PC-9 (cell line): Measurements from ENCODE around the gene SHOC2.

Experiments used
- EZH2 ChIP-seq: fragments of 200-600 bp; sonication (generic); IDR thresholded peaks from 2 replicates; pipeline ENCODE4 v1.8.0; 2017; ENCODE audit warnings: antibody characterized with exemption, low read depth
- TF ChIP-seq, protein P1 (sequence below): fragments of 200-600 bp; sonication (generic); conservative IDR thresholded peaks from 2 replicates; pipeline ENCODE4 v1.6.1; 2017; ENCODE audit warnings: mixed run types, antibody characterized with exemption, mild to moderate bottlenecking, moderate library complexity

DNA sequence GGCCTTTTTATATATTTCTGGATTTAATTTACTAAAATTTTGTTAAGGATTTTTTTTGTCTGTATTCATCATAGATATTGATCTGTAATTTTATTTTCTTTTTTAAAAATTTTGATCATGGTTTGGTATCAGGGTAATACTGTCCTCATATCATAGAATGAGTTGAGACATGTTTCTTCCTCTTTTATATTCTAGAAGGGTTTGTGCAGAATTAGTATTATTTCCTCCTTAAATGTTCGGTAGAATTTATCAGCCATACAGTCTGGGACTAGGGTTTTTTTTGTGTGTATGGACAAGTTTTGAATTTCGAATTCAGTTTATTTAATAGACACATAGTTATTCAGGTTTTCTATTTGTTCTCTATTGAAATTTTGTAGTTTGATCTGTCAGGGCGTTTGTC lies 54.0 kb downstream of the SHOC2 start:
- TF ChIP-seq, protein P1, sequence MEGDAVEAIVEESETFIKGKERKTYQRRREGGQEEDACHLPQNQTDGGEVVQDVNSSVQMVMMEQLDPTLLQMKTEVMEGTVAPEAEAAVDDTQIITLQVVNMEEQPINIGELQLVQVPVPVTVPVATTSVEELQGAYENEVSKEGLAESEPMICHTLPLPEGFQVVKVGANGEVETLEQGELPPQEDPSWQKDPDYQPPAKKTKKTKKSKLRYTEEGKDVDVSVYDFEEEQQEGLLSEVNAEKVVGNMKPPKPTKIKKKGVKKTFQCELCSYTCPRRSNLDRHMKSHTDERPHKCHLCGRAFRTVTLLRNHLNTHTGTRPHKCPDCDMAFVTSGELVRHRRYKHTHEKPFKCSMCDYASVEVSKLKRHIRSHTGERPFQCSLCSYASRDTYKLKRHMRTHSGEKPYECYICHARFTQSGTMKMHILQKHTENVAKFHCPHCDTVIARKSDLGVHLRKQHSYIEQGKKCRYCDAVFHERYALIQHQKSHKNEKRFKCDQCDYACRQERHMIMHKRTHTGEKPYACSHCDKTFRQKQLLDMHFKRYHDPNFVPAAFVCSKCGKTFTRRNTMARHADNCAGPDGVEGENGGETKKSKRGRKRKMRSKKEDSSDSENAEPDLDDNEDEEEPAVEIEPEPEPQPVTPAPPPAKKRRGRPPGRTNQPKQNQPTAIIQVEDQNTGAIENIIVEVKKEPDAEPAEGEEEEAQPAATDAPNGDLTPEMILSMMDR = no peak
- TF ChIP-seq EZH2 = no peak
